ENCODE results near the gene MRM1.

Gene MRM1

GRCh38 chr17:36643086-36643685 lies 41.8 kb downstream of the MRM1 start:
- H3K27me3 ChIP-seq (ENCODE audit: insufficient read depth, low read length), result peaks cover 12% of the 10 kb centered on the region; the same call in 1 of the 2 replicates
- no peak overlapping the region for H3K9ac ChIP-seq (ENCODE audit: low read length)

GRCh38 chr17:36645422-36645821 lies 44.0 kb downstream of the MRM1 start:
- H2AFZ ChIP-seq (ENCODE audit: low read length), result no peak overlapping the region
- TF ChIP-seq EZH2 (IDR thresholded peaks at IDR 0.05; ENCODE audit: borderline replicate concordance, low read length), result no peak
- TF ChIP-seq CTCF (IDR thresholded peaks at IDR 0.05; ENCODE audit: low read length), result no peak
- no peaks in the 10 kb centered on the region for H3F3A ChIP-seq (ENCODE audit: insufficient read depth, low read length)
- H4K20me1 ChIP-seq (ENCODE audit: insufficient read depth, low read length), result no peaks in the 10 kb centered on the region
- no peaks in the 10 kb centered on the region for H3K36me3 ChIP-seq (ENCODE audit: insufficient read depth, low read length)
- H3K27ac ChIP-seq (ENCODE audit: low read depth, low read length, poor library complexity, severe bottlenecking), result no peak overlapping the region
- no peaks in the 10 kb centered on the region for H3K4me1 ChIP-seq (ENCODE audit: insufficient read depth, low read length, severe bottlenecking)
- H3K9ac ChIP-seq (ENCODE audit: low read length), result no peak overlapping the region
- H3K4me2 ChIP-seq (ENCODE audit: low read length), result no peak overlapping the region
- no peaks in the 10 kb centered on the region for H3K9me2 ChIP-seq (ENCODE audit: low read depth, low read length)
- no peaks in the 10 kb centered on the region for H3K79me2 ChIP-seq (ENCODE audit: insufficient read depth, low read length)
- H3K4me3 ChIP-seq (ENCODE audit: low read depth, low read length, poor library complexity, severe bottlenecking), result no peak overlapping the region
- H3K9me3 ChIP-seq (ENCODE audit: low read length), result no peaks in the 10 kb centered on the region
- H3K27me3 ChIP-seq (ENCODE audit: insufficient read depth, low read length), result peaks cover 5% of the 10 kb centered on the region; the same call in 1 of the 2 replicates

More at GRCh38 chr17:36643086-36643685, 41.8 kb downstream of the MRM1 start:
- no peak overlapping the region for H3K27ac ChIP-seq (ENCODE audit: low read depth, low read length, poor library complexity, severe bottlenecking)
- no peak overlapping the region for H3K4me3 ChIP-seq (ENCODE audit: low read depth, low read length, poor library complexity, severe bottlenecking)
- TF ChIP-seq CTCF (IDR thresholded peaks at IDR 0.05; ENCODE audit: low read length) (no peak), EZH2 (IDR thresholded peaks at IDR 0.05; ENCODE audit: borderline replicate concordance, low read length) (no peak)
- no peaks in the 10 kb centered on the region for H3F3A ChIP-seq (ENCODE audit: insufficient read depth, low read length)
- no peak overlapping the region for H3K4me2 ChIP-seq (ENCODE audit: low read length)
- H3K36me3 ChIP-seq (ENCODE audit: insufficient read depth, low read length), result no peaks in the 10 kb centered on the region
- no peaks in the 10 kb centered on the region for H3K79me2 ChIP-seq (ENCODE audit: insufficient read depth, low read length)
- H2AFZ ChIP-seq (ENCODE audit: low read length), result no peak overlapping the region
- no peaks in the 10 kb centered on the region for H3K4me1 ChIP-seq (ENCODE audit: insufficient read depth, low read length, severe bottlenecking)
- H3K9me2 ChIP-seq (ENCODE audit: low read depth, low read length), result no peaks in the 10 kb centered on the region
- no peaks in the 10 kb centered on the region for H4K20me1 ChIP-seq (ENCODE audit: insufficient read depth, low read length)
- H3K9me3 ChIP-seq (ENCODE audit: low read length), result no peaks in the 10 kb centered on the region

GRCh38 chr17:36647636-36648035 lies 46.3 kb downstream of the MRM1 start:
- H3K4me3 ChIP-seq (ENCODE audit: low read depth, low read length, poor library complexity, severe bottlenecking), result no peak overlapping the region
- no peak overlapping the region for H3K27ac ChIP-seq (ENCODE audit: low read depth, low read length, poor library complexity, severe bottlenecking)
- H3K4me2 ChIP-seq (ENCODE audit: low read length), result no peak overlapping the region
- peaks cover 4% of the 10 kb centered on the region; the same call in 1 of the 2 replicates for H3K27me3 ChIP-seq (ENCODE audit: insufficient read depth, low read length)
- no peaks in the 10 kb centered on the region for H3K79me2 ChIP-seq (ENCODE audit: insufficient read depth, low read length)
- no peaks in the 10 kb centered on the region for H4K20me1 ChIP-seq (ENCODE audit: insufficient read depth, low read length)
- no peaks in the 10 kb centered on the region for H3K36me3 ChIP-seq (ENCODE audit: insufficient read depth, low read length)
- no peaks in the 10 kb centered on the region for H3K9me3 ChIP-seq (ENCODE audit: low read length)
- no peaks in the 10 kb centered on the region for H3K4me1 ChIP-seq (ENCODE audit: insufficient read depth, low read length, severe bottlenecking)
- H3F3A ChIP-seq (ENCODE audit: insufficient read depth, low read length), result no peaks in the 10 kb centered on the region
- TF ChIP-seq CTCF (IDR thresholded peaks at IDR 0.05; ENCODE audit: low read length) (no peak), EZH2 (IDR thresholded peaks at IDR 0.05; ENCODE audit: borderline replicate concordance, low read length) (no peak)
- H3K9ac ChIP-seq (ENCODE audit: low read length), result no peak overlapping the region
- no peak overlapping the region for H2AFZ ChIP-seq (ENCODE audit: low read length)
- H3K9me2 ChIP-seq (ENCODE audit: low read depth, low read length), result no peaks in the 10 kb centered on the region
